Measurements from ENCODE around the gene ATP5F1B. TPM values are rescaled to one million over a fixed set of nuclear protein-coding genes. Genes with fewer than 3 reads are reported as not detected.

Gene ATP5F1B
- total and polyA plus RNA-seq, 9 of the 15 experiments (the other 6 are each of a cell fraction or from before 2014, with no cell fraction given): 908 to 3,125 (median 1,482) TPM

DNA sequence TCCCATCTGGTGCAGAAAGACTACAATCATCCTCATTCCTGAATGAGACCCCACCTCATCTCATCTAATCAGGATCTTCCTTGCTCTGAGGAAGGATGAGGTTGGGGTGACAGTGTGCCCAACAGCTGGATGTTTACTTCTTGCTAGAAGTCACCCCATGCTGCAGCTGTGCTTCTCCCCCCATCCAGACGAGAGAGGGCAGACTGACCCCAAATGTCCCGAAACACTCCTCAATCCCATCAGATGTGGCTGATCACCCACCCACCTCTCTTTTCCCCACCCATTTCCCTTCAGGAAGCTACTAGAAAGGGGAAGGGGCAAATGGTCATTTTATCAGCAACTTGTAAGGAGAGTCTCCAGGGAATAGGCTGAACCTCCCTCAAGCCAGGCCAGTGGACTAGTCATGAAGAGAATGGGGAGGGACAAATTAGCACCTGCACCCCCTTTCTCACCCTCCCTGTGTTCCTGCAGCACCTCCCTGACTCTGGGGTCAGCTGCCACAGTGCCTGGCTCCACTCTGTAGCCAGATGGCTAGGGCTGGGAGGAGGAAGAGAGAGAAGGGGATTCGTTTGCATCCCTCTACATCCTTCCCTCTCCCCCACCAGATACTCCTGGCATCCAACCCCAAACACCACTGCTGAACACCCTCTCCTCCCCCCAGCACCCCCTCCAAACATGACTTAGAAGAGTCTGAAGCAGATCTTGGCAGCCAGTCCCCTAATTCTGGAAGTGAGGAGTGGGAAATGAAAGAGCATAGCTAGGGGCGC, 12.9 kb downstream of the ATP5F1B start (continued):
- TF ChIP-seq, protein P1, sequence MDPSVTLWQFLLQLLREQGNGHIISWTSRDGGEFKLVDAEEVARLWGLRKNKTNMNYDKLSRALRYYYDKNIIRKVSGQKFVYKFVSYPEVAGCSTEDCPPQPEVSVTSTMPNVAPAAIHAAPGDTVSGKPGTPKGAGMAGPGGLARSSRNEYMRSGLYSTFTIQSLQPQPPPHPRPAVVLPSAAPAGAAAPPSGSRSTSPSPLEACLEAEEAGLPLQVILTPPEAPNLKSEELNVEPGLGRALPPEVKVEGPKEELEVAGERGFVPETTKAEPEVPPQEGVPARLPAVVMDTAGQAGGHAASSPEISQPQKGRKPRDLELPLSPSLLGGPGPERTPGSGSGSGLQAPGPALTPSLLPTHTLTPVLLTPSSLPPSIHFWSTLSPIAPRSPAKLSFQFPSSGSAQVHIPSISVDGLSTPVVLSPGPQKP (CRISPR knock-in tag; IDR thresholded peaks at IDR 0.05): no peak
- TF ChIP-seq, protein P2, sequence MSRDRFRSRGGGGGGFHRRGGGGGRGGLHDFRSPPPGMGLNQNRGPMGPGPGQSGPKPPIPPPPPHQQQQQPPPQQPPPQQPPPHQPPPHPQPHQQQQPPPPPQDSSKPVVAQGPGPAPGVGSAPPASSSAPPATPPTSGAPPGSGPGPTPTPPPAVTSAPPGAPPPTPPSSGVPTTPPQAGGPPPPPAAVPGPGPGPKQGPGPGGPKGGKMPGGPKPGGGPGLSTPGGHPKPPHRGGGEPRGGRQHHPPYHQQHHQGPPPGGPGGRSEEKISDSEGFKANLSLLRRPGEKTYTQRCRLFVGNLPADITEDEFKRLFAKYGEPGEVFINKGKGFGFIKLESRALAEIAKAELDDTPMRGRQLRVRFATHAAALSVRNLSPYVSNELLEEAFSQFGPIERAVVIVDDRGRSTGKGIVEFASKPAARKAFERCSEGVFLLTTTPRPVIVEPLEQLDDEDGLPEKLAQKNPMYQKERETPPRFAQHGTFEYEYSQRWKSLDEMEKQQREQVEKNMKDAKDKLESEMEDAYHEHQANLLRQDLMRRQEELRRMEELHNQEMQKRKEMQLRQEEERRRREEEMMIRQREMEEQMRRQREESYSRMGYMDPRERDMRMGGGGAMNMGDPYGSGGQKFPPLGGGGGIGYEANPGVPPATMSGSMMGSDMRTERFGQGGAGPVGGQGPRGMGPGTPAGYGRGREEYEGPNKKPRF (IDR thresholded peaks at IDR 0.05; ENCODE audit: low read depth, low read length): no peak
- TF ChIP-seq RBM39 (optimal IDR thresholded peaks at IDR 0.05; ENCODE audit: low read depth, low read length): no peak
- TF ChIP-seq GABPB2 (CRISPR knock-in tag; conservative IDR thresholded peaks at IDR 0.05): no peak
- no peak for TF ChIP-seq TCFL5 (CRISPR knock-in tag; conservative IDR thresholded peaks at IDR 0.05)
- peak; percentile 16 for TF ChIP-seq SAP30 (IDR thresholded peaks at IDR 0.05; ENCODE audit: borderline replicate concordance, insufficient read depth, low read depth, low read length, poor library complexity, severe bottlenecking)
- no peak for TF ChIP-seq NELFE (IDR thresholded peaks at IDR 0.05; ENCODE audit: insufficient read depth, insufficient read length)
- no peak for TF ChIP-seq RBM14 (IDR thresholded peaks at IDR 0.05; ENCODE audit: borderline replicate concordance, insufficient read depth, low read depth, low read length)
- TF ChIP-seq, protein P3, sequence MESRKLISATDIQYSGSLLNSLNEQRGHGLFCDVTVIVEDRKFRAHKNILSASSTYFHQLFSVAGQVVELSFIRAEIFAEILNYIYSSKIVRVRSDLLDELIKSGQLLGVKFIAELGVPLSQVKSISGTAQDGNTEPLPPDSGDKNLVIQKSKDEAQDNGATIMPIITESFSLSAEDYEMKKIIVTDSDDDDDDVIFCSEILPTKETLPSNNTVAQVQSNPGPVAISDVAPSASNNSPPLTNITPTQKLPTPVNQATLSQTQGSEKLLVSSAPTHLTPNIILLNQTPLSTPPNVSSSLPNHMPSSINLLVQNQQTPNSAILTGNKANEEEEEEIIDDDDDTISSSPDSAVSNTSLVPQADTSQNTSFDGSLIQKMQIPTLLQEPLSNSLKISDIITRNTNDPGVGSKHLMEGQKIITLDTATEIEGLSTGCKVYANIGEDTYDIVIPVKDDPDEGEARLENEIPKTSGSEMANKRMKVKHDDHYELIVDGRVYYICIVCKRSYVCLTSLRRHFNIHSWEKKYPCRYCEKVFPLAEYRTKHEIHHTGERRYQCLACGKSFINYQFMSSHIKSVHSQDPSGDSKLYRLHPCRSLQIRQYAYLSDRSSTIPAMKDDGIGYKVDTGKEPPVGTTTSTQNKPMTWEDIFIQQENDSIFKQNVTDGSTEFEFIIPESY (CRISPR knock-in tag; IDR thresholded peaks at IDR 0.05): no peak
- TF ChIP-seq, protein P4, sequence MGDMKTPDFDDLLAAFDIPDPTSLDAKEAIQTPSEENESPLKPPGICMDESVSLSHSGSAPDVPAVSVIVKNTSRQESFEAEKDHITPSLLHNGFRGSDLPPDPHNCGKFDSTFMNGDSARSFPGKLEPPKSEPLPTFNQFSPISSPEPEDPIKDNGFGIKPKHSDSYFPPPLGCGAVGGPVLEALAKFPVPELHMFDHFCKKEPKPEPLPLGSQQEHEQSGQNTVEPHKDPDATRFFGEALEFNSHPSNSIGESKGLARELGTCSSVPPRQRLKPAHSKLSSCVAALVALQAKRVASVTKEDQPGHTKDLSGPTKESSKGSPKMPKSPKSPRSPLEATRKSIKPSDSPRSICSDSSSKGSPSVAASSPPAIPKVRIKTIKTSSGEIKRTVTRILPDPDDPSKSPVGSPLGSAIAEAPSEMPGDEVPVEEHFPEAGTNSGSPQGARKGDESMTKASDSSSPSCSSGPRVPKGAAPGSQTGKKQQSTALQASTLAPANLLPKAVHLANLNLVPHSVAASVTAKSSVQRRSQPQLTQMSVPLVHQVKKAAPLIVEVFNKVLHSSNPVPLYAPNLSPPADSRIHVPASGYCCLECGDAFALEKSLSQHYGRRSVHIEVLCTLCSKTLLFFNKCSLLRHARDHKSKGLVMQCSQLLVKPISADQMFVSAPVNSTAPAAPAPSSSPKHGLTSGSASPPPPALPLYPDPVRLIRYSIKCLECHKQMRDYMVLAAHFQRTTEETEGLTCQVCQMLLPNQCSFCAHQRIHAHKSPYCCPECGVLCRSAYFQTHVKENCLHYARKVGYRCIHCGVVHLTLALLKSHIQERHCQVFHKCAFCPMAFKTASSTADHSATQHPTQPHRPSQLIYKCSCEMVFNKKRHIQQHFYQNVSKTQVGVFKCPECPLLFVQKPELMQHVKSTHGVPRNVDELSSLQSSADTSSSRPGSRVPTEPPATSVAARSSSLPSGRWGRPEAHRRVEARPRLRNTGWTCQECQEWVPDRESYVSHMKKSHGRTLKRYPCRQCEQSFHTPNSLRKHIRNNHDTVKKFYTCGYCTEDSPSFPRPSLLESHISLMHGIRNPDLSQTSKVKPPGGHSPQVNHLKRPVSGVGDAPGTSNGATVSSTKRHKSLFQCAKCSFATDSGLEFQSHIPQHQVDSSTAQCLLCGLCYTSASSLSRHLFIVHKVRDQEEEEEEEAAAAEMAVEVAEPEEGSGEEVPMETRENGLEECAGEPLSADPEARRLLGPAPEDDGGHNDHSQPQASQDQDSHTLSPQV (IDR thresholded peaks at IDR 0.05): no peak
- TF ChIP-seq, protein P5, sequence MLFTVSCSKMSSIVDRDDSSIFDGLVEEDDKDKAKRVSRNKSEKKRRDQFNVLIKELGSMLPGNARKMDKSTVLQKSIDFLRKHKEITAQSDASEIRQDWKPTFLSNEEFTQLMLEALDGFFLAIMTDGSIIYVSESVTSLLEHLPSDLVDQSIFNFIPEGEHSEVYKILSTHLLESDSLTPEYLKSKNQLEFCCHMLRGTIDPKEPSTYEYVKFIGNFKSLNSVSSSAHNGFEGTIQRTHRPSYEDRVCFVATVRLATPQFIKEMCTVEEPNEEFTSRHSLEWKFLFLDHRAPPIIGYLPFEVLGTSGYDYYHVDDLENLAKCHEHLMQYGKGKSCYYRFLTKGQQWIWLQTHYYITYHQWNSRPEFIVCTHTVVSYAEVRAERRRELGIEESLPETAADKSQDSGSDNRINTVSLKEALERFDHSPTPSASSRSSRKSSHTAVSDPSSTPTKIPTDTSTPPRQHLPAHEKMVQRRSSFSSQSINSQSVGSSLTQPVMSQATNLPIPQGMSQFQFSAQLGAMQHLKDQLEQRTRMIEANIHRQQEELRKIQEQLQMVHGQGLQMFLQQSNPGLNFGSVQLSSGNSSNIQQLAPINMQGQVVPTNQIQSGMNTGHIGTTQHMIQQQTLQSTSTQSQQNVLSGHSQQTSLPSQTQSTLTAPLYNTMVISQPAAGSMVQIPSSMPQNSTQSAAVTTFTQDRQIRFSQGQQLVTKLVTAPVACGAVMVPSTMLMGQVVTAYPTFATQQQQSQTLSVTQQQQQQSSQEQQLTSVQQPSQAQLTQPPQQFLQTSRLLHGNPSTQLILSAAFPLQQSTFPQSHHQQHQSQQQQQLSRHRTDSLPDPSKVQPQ (CRISPR knock-in tag; IDR thresholded peaks at IDR 0.05; ENCODE audit: borderline replicate concordance): no peak
- no peak for TF ChIP-seq NR2C2 (CRISPR knock-in tag; IDR thresholded peaks at IDR 0.05)
- TF ChIP-seq NR2C2 (tag; IDR thresholded peaks at IDR 0.05): peak; percentile 2; the same call in 1 of the 2 replicates
